ENCODE results near the gene NAT8.
"Not testable (repeated sequence)": the region's sequence is repeated elsewhere in the genome, so short reads cannot be mapped to it uniquely, and the experiment has no call there.

The NAT8 gene, protein sequence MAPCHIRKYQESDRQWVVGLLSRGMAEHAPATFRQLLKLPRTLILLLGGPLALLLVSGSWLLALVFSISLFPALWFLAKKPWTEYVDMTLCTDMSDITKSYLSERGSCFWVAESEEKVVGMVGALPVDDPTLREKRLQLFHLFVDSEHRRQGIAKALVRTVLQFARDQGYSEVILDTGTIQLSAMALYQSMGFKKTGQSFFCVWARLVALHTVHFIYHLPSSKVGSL

DNA sequence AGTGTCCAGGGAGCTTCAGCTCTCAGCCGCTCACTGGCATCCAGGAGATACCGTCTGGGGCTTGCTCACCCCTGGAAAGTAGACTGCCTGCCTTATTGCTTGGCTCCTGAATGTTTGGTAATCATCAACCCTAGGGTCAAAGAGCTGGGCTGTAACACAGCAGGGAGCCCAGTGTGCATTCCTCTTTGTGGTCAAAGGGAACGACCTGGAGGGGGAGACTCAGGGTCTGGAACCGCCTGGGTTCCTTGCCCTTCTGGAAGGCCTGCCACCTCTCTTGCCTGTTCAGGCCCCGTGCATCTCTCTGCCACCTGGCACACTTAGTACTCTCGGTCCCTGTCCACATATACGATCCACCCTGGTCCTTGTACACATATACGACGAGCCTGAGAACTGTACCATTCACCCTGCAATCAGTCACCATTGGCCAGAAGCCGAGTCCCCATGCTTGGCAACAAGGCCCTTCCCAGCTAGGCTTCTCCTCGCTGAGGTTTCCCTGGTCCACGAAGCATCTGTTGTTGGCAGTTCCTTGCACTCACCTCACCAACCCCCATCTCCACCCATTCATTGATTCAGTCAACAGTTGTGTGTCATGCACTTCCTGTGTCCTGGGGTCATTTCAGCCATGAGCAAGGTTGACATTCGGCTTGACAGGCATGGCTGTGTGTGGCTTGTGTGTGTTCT is at the start of gene NAT8:
Gene NAT8 (minus strand): TSS at position 85 of the 681 bp plus-strand sequence. CDS start 794 bp downstream, outside the sequence.
- peaks cover 8% of the 10 kb centered on the region for H3K4me1 ChIP-seq (ENCODE audit: control insufficient read depth, insufficient read depth, low read length)
- no peak within 1 kb of the TSS for H3K4me3 ChIP-seq (ENCODE audit: low read length)
- H3K9ac ChIP-seq (ENCODE audit: low read length), result no peak within 1 kb of the TSS
- H3K36me3 ChIP-seq (ENCODE audit: control insufficient read depth, insufficient read depth, low read length), result no peaks in the 10 kb centered on the region
- no peaks in the 10 kb centered on the region for H3K27me3 ChIP-seq (ENCODE audit: control insufficient read depth, insufficient read depth, low read length)
- no peaks in the 10 kb centered on the region for H3K9me3 ChIP-seq (ENCODE audit: control insufficient read depth, low read length)

DNA sequence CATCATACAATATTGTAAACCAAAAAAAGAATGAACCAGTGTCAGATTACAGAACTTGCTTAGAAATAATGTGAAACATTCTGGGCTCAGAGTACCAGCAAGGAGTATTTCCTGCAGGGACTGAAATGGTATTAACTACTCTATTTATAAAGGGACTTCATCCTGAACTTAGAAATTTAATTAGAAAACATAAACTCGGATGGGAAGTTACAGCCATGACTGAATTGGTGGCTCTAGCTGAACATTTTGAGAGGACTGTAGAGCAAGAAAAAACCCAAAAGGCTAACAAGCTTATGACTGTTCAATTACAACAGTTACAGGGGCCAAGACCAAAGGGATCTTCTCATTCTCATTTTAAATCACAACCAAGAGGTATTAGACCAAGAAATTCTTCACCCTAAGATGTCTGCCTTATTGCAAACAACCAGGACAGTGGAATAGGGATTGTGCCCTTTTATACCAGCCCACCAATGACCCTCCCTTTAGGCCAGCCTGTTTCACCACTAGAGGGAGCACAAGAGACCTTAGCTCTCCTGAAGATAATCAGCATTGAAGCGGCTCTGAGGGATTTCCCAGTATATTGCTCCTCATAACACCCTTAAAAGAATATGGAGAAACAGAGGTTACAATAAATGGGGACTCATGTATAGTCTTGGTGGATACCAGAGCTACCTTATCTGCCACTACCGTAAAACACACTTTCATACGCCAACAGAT is 48.3 kb upstream of the NAT8 start:
- not testable (repeated sequence) for H3K4me1 ChIP-seq (ENCODE audit: control insufficient read depth, insufficient read depth, low read length); H3K4me3 ChIP-seq (ENCODE audit: low read length); H3K36me3 ChIP-seq (ENCODE audit: control insufficient read depth, insufficient read depth, low read length)

DNA sequence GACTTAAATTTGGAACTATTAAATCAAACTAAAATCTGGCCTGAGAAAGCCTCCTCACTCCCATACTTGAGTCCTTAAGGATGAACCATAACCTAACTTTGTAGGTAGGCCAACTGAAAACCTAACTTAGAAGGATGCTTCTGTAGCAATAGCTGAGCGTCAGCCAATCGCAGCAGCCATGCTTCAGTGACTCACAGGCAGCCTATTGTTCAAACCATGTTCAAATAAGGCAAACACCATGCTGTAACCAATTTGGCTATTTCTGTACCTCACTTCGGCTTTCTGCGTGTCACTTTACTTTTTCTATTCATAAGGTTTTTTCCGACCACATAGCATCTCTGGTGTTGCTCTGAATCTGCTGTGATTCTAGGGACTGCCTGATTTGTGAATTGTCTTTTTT is 46.3 kb upstream of the NAT8 start:
- H3K9ac ChIP-seq (ENCODE audit: low read length); H3K4me1 ChIP-seq (ENCODE audit: control insufficient read depth, insufficient read depth, low read length); H3K27me3 ChIP-seq (ENCODE audit: control insufficient read depth, insufficient read depth, low read length); H3K9me3 ChIP-seq (ENCODE audit: control insufficient read depth, low read length); H3K36me3 ChIP-seq (ENCODE audit: control insufficient read depth, insufficient read depth, low read length); H3K4me3 ChIP-seq (ENCODE audit: low read length): not testable (repeated sequence)

More for the DNA sequence above, 48.3 kb upstream of the NAT8 start:
- H3K9ac ChIP-seq (ENCODE audit: low read length); H3K27me3 ChIP-seq (ENCODE audit: control insufficient read depth, insufficient read depth, low read length); H3K9me3 ChIP-seq (ENCODE audit: control insufficient read depth, low read length): not testable (repeated sequence)

DNA sequence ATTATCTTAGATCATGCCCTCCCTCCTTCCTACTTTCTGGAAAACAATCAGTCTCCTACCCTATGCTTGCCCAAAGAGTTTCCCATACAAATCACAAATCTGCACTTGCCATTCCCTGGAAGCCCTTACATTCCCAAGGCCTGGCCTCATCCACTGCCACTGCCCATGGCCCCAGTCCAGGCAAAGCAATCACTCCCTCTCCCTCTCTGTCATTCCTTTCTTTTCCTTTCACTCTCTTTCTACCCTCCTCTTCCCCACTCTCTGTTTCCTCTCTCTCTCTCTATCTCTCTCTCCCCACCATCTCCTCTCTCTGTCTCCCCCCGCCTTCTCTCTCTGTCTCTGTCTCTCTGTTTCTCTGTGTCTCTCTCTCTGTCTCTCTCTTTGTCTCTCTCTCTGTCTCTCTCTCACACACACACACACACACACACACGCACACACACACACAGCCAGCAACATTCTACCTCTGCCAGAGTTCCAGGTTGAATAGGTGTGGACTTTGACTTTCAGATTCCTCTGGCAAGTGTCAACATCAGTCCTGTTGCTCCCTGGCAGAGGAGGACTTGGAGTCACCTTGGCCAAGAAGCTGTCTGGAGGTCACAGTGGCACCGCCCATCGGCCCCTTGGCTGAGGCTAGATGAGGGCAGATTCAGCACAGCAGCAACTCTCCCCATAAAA is 43.7 kb upstream of the NAT8 start:
- Histone ChIP-seq H3K9me3 (ENCODE audit: control insufficient read depth, low read length) (no peaks in the 10 kb centered on the region), H3K9ac (ENCODE audit: low read length) (no peak overlapping the region), H3K36me3 (ENCODE audit: control insufficient read depth, insufficient read depth, low read length) (no peaks in the 10 kb centered on the region), H3K4me3 (ENCODE audit: low read length) (no peak overlapping the region), H3K27me3 (ENCODE audit: control insufficient read depth, insufficient read depth, low read length) (no peaks in the 10 kb centered on the region), H3K4me1 (ENCODE audit: control insufficient read depth, insufficient read depth, low read length) (peaks cover 6% of the 10 kb centered on the region)

DNA sequence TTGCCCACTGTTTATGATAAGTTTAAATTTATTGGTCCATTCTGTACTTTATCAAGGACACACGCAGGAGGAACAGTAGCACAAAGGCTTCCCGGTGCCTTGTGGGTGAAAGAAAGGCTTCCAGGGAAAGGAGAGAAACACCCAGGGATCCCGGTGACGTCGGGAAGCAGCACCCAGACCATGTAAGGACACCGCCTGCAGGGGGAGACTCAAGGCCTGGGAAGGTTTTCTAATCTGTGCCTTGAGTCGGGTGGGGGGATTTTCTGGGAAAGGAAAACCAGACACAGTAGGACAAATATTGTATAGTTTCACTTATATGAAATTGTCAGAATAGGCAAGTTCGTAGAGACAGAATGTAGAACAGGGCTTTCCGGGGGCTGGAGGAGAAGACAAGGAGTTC is 42.7 kb upstream of the NAT8 start:
- H3K27me3 ChIP-seq (ENCODE audit: control insufficient read depth, insufficient read depth, low read length); H3K9me3 ChIP-seq (ENCODE audit: control insufficient read depth, low read length); H3K4me3 ChIP-seq (ENCODE audit: low read length); H3K36me3 ChIP-seq (ENCODE audit: control insufficient read depth, insufficient read depth, low read length); H3K4me1 ChIP-seq (ENCODE audit: control insufficient read depth, insufficient read depth, low read length); H3K9ac ChIP-seq (ENCODE audit: low read length): not testable (repeated sequence)

DNA sequence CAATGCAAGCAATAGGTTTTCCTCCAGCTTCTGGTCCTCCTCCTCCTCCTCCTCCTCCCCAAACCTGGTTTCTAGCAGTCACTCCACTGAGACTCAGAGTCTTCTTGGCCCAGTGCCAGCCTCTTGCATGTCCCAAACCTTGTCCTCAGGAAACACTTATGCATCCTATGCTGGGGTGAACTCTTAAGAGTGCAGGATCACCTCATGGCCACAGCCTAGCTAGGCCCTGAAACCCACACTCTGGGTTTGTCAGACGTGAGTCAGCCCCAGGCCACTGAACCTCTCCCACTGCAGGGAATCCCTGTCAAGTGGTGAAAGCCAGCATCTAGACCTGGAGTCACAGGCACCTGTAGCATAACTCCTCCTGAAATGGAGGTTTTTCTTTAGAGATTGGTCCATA is 42.1 kb upstream of the NAT8 start:
- H3K36me3 ChIP-seq (ENCODE audit: control insufficient read depth, insufficient read depth, low read length); H3K9ac ChIP-seq (ENCODE audit: low read length); H3K9me3 ChIP-seq (ENCODE audit: control insufficient read depth, low read length); H3K4me1 ChIP-seq (ENCODE audit: control insufficient read depth, insufficient read depth, low read length); H3K4me3 ChIP-seq (ENCODE audit: low read length); H3K27me3 ChIP-seq (ENCODE audit: control insufficient read depth, insufficient read depth, low read length): not testable (repeated sequence)

DNA sequence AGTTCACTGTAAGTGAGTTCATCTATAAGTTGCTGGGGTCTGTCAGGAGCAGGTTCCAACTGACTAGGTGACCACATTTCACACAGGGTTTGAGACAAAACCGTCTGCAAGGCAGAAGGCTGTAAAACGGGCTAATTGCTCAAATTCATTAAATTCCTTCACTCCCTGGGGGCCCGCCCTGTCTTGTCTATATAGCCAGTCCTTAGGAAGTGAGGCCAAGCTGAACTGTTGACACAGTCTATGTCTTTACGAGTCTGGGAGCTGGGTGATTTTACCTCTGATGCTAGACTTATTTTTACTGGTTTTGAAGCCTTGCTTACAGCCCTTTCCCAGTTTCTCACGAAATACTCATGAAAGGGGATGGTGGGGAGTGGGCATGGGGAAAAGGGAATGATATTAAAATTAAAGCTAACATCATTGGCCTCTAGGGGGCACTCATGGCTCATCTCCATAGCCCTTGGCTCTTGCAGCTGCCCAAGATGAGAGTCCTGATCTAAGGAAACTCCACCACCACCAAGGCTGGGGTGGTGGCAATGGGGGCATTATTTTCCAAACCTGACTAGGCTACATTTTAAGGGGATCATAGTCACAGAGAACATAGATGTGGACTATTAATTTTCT is 37.8 kb upstream of the NAT8 start:
- H3K4me1 ChIP-seq (ENCODE audit: control insufficient read depth, insufficient read depth, low read length); H3K9me3 ChIP-seq (ENCODE audit: control insufficient read depth, low read length); H3K9ac ChIP-seq (ENCODE audit: low read length); H3K4me3 ChIP-seq (ENCODE audit: low read length); H3K36me3 ChIP-seq (ENCODE audit: control insufficient read depth, insufficient read depth, low read length); H3K27me3 ChIP-seq (ENCODE audit: control insufficient read depth, insufficient read depth, low read length): not testable (repeated sequence)

DNA sequence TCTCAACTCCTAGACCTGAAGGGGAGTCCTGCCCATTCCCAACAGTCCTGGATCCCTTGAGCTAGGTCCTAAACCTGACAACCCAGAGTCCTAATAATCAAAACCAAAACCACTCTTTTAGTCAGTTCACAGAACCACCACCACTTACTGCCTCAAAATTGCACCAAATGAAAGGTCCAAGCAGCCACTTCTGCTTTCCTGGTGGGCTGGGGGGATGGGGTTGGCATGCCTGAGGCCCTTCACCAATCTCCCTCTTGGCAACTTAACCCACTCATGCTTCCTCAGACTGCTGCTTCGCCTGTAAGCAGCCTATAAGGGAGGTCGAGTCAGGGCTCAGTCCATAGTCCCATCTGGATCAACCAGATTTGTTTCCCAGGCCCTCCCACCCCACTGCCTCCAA is 37.0 kb upstream of the NAT8 start:
- not testable (repeated sequence) for H3K9me3 ChIP-seq (ENCODE audit: control insufficient read depth, low read length); H3K9ac ChIP-seq (ENCODE audit: low read length); H3K36me3 ChIP-seq (ENCODE audit: control insufficient read depth, insufficient read depth, low read length); H3K27me3 ChIP-seq (ENCODE audit: control insufficient read depth, insufficient read depth, low read length); H3K4me1 ChIP-seq (ENCODE audit: control insufficient read depth, insufficient read depth, low read length); H3K4me3 ChIP-seq (ENCODE audit: low read length)

DNA sequence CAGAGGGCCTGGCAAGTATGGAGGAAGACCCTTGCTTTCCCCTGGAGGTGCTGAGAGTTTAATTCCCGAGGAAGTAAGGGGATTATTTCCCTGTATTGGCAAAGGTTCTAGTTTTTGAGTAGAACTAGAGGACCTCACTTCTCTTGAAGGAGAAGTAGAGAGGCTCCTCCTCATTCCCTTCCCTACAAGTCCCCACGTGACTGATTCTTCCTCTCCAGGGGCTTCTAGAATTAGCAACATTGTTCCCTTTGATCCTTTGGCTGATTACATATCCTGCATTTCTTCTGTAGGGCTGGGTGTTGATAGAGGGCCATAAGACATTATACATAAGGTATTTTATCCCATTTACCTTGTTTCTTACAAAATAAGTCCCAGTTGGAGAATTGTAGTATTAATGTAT is 35.8 kb upstream of the NAT8 start:
- H3K27me3 ChIP-seq (ENCODE audit: control insufficient read depth, insufficient read depth, low read length); H3K4me3 ChIP-seq (ENCODE audit: low read length); H3K36me3 ChIP-seq (ENCODE audit: control insufficient read depth, insufficient read depth, low read length); H3K9me3 ChIP-seq (ENCODE audit: control insufficient read depth, low read length); H3K9ac ChIP-seq (ENCODE audit: low read length); H3K4me1 ChIP-seq (ENCODE audit: control insufficient read depth, insufficient read depth, low read length): not testable (repeated sequence)

DNA sequence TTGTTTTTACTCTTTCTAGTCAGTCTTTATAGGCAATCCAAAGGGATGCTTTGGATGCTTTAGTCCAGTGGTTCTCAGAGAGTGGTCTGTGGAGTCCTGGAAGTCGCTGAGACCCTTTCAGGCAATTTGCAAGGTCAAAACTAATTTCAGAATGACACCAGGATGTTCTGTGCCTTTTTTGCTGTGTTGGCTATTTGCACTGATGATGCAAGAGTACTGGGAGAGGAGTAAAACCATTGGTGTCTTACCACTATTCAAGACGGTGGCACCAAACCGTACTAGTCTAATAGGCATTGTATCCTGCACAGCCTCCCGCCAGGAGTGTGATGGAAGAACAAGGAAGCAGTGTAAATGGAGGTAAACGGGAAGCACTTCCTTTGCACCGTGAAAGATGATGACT is 34.0 kb upstream of the NAT8 start:
- not testable (repeated sequence) for H3K27me3 ChIP-seq (ENCODE audit: control insufficient read depth, insufficient read depth, low read length); H3K4me3 ChIP-seq (ENCODE audit: low read length); H3K4me1 ChIP-seq (ENCODE audit: control insufficient read depth, insufficient read depth, low read length); H3K9ac ChIP-seq (ENCODE audit: low read length); H3K9me3 ChIP-seq (ENCODE audit: control insufficient read depth, low read length); H3K36me3 ChIP-seq (ENCODE audit: control insufficient read depth, insufficient read depth, low read length)

DNA sequence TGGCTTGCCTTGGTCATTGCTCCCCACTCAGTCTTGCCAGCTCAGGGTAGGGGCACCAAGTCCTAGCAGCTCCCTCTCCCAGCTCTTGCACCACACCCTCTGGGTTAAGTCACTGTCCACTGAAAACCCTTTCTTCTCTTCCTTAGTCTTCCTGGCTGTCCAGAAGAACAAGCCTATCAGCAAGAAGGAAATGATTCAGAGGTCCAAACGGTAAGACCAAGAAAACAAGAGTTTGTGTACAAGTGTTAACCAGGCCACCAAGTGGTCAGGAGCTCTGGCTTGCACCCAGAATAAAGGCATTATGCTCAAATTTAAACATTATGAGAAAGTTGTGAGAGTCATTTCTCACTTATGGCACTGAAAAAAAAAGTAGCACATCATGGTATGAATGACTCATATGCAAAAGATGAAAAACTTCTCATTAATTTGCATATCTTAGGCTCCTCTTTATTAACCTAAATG is 32.5 kb upstream of the NAT8 start:
- not testable (repeated sequence) for H3K9ac ChIP-seq (ENCODE audit: low read length); H3K27me3 ChIP-seq (ENCODE audit: control insufficient read depth, insufficient read depth, low read length); H3K9me3 ChIP-seq (ENCODE audit: control insufficient read depth, low read length); H3K36me3 ChIP-seq (ENCODE audit: control insufficient read depth, insufficient read depth, low read length); H3K4me1 ChIP-seq (ENCODE audit: control insufficient read depth, insufficient read depth, low read length); H3K4me3 ChIP-seq (ENCODE audit: low read length)

DNA sequence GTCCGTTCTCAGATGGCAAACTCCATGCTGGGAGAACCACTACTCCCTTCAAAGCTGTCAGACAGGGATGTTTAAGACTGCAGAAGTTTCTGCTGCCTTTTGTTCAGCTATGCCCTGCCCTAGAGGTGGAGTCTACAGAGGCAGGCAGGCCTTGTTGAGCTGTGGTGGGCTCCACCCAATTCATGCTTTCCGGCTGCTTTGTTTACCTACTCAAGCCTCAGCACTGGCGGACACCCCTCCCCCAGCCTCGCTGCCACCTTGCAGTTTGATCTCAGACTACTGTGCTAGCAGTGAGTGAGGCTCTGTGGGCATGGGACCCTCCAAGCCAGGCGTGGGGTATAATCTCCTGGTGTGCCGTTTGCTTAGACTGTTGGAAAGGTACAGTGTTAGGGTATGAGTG is 27.8 kb upstream of the NAT8 start:
- not testable (repeated sequence) for H3K9me3 ChIP-seq (ENCODE audit: control insufficient read depth, low read length); H3K27me3 ChIP-seq (ENCODE audit: control insufficient read depth, insufficient read depth, low read length); H3K4me1 ChIP-seq (ENCODE audit: control insufficient read depth, insufficient read depth, low read length)

More for the DNA sequence above, 27.8 kb upstream of the NAT8 start:
- H3K36me3 ChIP-seq (ENCODE audit: control insufficient read depth, insufficient read depth, low read length); H3K4me3 ChIP-seq (ENCODE audit: low read length); H3K9ac ChIP-seq (ENCODE audit: low read length): not testable (repeated sequence)
